ELF-1 (cell line): Measurements from ENCODE around the gene DHRS7B.
"Not testable (repeated sequence)": the region's sequence is repeated elsewhere in the genome, so short reads cannot be mapped to it uniquely, and the experiment has no call there.

Source experiments
- DNase-seq: peaks from one replicate; pipeline ENCODE4 v3.0.0-alpha.2; 2016; ENCODE audit warnings: low read depth, low spot score

DHRS7B gene

GRCh38 chr17:21126645-21127508, at the start of gene DHRS7B:
Gene DHRS7B, plus strand, starts transcription at chr17:21126964. Its CDS starts 8 bp downstream, at chr17:21126972.
- DNase-seq, result peak; percentile 96

GRCh38 chr17:21077281-21077680, 49.5 kb upstream of the DHRS7B start:
- DNase-seq, result no peak

GRCh38 chr17:21078016-21078780, 48.6 kb upstream of the DHRS7B start:
- no peak for DNase-seq

DNA sequence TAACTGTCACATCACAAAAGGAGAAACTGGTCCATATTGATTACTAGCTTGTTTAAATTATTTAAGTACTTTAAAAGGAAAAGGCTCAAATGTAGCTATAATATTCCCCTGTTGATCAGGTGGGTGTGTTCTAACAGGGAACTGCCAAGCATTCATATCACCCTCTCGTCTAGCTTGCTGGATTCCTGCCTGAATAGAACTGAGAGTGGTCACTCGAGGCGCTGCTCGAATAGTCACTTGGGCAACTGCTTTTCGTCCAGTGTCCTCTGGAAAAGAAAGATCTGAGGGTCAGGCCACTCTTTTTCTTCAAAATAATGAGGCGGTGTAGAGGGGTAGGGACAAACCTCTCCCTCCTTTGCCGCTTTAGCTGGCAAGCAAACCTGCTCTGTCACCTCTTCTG, 47.6 kb upstream of the DHRS7B start:
- no peak for DNase-seq

DNA sequence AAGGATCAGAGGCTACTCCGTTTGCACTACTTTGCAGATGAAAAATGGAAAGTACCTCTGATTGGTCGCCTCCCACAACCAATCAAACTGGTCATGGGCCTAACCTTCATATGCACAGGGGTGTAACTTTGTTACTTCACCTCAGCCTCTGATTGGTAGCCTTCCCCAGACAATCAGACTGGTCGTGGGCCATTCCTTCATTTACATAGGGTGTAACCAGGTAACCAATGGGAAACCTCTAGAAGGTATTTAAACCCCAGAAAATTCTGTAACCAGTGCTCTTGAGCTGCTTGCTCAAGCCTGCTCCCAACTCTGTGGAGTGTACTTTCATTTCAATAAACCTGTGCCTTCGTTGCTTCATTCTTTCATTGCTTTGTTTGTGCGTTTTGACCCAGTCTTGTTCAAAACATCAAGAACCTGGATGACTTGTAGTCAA, 44.7 kb upstream of the DHRS7B start:
- no peak for DNase-seq

DNA sequence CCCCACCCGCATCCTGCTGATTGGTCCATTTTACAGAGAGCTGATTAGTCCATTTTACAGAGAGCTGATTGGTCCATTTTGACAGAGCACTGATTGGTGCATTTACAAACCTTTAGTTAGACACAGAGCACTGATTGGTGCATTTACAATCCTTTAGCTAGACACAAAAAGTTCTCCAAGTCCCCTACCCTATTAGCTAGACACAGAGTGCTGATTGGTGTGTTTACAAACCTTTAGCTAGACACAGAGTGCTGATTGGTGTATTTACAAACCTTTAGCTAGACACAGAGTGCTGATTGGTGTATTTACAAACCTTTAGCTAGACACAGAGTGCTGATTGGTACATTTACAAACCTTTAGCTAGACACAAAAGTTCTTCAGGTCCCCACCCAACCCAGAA, 41.5 kb upstream of the DHRS7B start:
- DNase-seq, result not testable (repeated sequence)

- DNase-seq, result no peak
Measured at GRCh38 chr17:21085707-21086106, 41.1 kb upstream of the DHRS7B start.

GRCh38 chr17:21089145-21089544, 37.6 kb upstream of the DHRS7B start:
- no peak for DNase-seq

- no peak for DNase-seq
Measured at GRCh38 chr17:21089933-21090901, 36.5 kb upstream of the DHRS7B start.

DNA sequence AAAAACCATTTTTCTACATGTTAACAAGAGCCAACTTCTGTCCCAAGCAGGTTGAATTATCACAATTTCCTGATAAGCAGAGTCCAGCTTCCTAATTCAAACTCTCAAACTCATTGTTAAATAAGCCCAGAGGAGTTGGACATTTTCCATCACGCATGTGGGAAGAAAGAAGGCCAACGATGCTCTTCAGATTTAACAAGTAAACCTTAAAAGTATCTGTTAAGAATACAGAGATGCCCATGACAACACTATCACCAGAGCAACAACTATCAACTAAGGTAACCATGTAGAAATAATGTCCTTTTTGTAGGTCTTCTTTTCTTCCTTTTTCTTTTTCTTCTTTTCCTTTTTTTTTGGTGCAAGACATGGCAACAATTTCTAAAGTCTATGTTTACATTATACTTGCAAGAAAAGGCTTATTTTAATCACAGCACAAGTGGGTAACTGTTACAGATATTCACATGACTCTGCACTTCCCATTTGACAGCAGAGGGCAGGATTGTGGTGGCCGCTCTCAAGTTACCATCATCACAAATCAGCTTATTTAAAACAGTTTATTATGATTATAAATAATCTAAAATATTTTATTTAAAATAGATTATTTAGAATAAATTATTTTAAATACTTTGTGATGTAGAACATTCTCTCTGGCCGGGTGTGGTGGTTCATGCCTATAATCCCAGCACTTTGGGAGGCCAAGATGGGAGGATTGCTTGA, 35.7 kb upstream of the DHRS7B start:
- DNase-seq, result no peak

DNA sequence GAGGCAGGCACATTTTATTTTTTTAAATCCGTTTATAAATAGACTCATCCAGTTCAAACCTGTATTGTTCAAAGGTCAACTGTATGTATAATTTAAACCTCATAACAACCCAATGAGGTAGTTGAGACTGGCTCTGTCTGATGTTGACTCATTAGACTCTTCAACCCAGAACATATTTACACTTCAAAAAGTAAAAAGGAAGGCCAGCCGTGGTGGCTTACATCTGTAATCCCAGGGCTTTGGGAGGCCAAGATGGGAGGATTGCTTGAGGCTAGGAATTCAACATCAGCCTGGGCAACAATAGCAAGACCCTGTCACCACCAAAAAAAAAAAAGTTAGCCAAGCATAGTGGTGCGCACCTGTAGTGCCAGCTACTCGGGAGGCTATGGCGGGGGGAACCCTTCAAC, 32.5 kb upstream of the DHRS7B start:
- DNase-seq, result no peak

- DNase-seq, result peak; percentile 24
Measured at GRCh38 chr17:21095735-21096134, 31.0 kb upstream of the DHRS7B start.

DNA sequence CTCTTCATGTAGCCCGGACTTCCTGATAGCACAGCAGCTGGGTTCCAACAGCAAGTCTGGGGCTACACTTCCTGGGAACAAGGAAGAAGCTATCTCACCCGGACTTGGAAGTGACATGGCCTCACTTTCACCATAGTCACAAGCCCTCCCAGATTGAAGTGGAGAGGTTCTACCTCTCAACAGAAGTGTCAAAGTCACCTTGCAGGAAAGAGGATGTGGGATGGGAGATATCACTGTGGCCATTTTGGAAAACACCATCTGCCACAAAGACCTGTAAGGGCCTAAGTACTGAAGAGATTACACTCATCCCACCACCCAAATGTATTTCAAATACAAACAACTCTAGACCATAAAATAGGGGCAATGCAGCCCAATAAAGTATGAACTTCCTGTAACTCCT, 29.9 kb upstream of the DHRS7B start:
- no peak for DNase-seq

GRCh38 chr17:21098934-21099689, 27.7 kb upstream of the DHRS7B start:
- DNase-seq, result peak; percentile 97

DNA sequence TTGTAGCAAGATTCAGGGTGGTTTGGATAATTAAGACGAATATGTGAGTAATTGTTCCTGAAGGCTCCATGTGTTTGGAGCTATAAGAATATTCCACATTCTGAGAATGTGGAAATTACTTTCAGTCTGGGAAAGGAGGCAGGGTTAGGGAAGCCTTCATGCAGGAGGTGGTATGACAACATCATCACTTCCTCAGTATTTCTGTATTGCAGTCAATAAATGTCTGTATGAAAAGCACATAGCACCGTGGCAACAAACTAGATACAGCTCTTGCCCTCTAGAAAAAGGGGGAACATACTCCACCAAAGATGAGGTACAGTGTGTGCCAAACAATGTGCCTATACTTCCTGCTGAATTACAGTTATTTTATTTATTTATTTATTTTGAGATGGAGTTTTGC, 26.1 kb upstream of the DHRS7B start:
- no peak for DNase-seq

- no peak for DNase-seq
Measured at GRCh38 chr17:21104608-21105007, 22.2 kb upstream of the DHRS7B start.

- DNase-seq, result no peak
Measured at GRCh38 chr17:21105064-21105894, 21.5 kb upstream of the DHRS7B start.

DNA sequence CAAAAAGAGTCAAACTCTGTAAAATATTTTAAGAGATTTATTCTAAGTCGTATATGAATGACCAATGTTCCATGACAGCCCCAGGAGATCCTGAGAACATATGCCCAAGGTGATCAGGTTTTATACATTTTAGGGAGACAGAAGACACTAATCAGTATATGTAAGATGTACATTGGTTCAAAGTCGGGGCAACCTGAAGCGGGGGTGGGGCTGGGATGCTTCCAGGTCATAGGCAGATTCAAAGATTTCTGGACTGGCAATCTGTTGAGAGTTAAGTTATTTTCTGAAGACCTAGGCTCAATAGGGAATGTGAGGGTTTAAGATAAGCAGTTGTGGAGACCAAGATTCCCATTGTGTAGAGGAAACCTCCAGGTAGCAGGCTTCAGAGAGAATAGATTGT, 20.4 kb upstream of the DHRS7B start:
- DNase-seq, result no peak

- not testable (repeated sequence) for DNase-seq
Measured at GRCh38 chr17:21107067-21107650, 19.6 kb upstream of the DHRS7B start.
